Measurements from ENCODE around the gene GIN1.

DNA sequence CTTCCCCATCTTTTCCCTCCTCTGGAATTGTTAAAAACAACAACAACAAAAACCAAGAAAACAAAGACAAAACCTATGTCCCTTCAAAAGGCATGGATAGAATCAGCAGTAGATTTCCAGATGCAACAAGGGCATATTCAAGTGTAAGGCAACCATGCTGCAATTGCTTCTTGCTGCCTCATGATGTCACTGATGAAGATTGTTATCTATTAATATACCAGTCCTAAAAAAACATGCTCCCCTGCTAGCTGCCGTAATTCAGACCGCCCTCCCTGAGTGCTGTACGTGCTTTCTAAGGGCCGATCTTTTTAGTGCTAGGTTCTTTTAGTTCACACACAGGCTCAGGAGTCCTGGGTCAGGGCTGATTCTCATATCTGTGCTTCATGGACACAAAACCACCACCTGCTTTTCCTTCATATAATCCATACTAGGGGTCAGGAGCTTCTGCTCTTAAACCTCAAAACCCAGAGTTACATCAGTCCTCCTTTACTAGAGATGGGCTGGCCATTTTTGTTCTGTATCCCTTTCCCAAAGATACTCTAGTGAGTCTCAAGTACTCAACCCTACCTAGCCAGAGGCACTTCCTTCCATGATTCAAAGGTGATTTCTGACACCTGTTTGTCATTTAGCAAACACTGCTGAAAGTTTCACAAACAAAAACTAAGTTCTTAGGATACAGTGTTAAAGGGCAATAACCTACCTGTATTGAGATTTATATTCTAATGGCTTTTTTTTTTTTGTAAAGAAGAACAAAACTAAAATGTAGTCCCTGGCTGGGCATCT, 82.1 kb downstream of the GIN1 start:
- TF ChIP-seq, protein P1, sequence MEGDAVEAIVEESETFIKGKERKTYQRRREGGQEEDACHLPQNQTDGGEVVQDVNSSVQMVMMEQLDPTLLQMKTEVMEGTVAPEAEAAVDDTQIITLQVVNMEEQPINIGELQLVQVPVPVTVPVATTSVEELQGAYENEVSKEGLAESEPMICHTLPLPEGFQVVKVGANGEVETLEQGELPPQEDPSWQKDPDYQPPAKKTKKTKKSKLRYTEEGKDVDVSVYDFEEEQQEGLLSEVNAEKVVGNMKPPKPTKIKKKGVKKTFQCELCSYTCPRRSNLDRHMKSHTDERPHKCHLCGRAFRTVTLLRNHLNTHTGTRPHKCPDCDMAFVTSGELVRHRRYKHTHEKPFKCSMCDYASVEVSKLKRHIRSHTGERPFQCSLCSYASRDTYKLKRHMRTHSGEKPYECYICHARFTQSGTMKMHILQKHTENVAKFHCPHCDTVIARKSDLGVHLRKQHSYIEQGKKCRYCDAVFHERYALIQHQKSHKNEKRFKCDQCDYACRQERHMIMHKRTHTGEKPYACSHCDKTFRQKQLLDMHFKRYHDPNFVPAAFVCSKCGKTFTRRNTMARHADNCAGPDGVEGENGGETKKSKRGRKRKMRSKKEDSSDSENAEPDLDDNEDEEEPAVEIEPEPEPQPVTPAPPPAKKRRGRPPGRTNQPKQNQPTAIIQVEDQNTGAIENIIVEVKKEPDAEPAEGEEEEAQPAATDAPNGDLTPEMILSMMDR (IDR thresholded peaks at IDR 0.05), result no peak
- no peak for TF ChIP-seq POLR2A (IDR thresholded peaks at IDR 0.05)

Data from body of pancreas (tissue), 4 donors.